Measurements from ENCODE around the gene RPS6KA5. TPM values are rescaled to one million over a fixed set of nuclear protein-coding genes. Genes with fewer than 3 reads are reported as not detected.
"Not testable (repeated sequence)": the region's sequence is repeated elsewhere in the genome, so short reads cannot be mapped to it uniquely, and the experiment has no call there.

Gene RPS6KA5
- total RNA-seq, 8 experiments from 2014 or later = 2.5 to 25.2 (median 5.8) TPM

- in situ Hi-C loops (cut with MboI; ENCODE audit: low pct_unique_long_range_greater_than_20kb in 2 of 9, low sequenced_read_pairs in 9 of 9, unreplicated experiment in 9 of 9) = no loop called here
- H3K4me3 ChIP-seq = no peak overlapping the region
- no peaks in the 10 kb centered on the region for H3K4me1 ChIP-seq (replicated peaks in 1 of 2)
- WGBS, 10 experiments = 80 to 100% (median 80%) methylated on average over 1 of the region's 7 CpGs; no CpG with 5 or more reads in 7 of the 10 experiments
- no peak for ATAC-seq (replicated peaks in 6 of 8)
- H3K27ac ChIP-seq = no peak overlapping the region
These were observed 223.8 kb downstream of the RPS6KA5 start for GRCh38 chr14:90836692-90837063.

GRCh38 chr14:90831821-90832220, 228.6 kb downstream of the RPS6KA5 start:
- WGBS, 10 experiments = 60 to 95% (median 88%) methylated on average over 1 to 7 of the region's 10 CpGs; no CpG with 5 or more reads in 2 of the 10 experiments
- in situ Hi-C loops (cut with MboI; ENCODE audit: low pct_unique_long_range_greater_than_20kb in 2 of 9, low sequenced_read_pairs in 9 of 9, unreplicated experiment in 9 of 9) = no loop called here

GRCh38 chr14:90830931-90831701, 229.3 kb downstream of the RPS6KA5 start:
- Histone ChIP-seq H3K27ac (no peak overlapping the region), H3K4me1 (replicated peaks in 1 of 2) (peaks cover 0 to 5% of the 10 kb centered on the region in 2 donors), H3K4me3 (no peak overlapping the region)
- in situ Hi-C loops (cut with MboI; ENCODE audit: low pct_unique_long_range_greater_than_20kb in 2 of 9, low sequenced_read_pairs in 9 of 9, unreplicated experiment in 9 of 9) = no loop called here
- 73 to 100% (median 93%) methylated on average over 1 to 5 of the region's 26 CpGs; no CpG with 5 or more reads in 6 of the 10 experiments for WGBS, 10 experiments
- ATAC-seq (replicated peaks in 6 of 8) = no peak

More at GRCh38 chr14:90831821-90832220, 228.6 kb downstream of the RPS6KA5 start:
- Histone ChIP-seq H3K4me3 (no peak overlapping the region), H3K27ac (no peak overlapping the region), H3K4me1 (replicated peaks in 1 of 2) (peaks cover 0 to 5% of the 10 kb centered on the region in 2 donors)
- ATAC-seq (replicated peaks in 6 of 8) = no peak

GRCh38 chr14:90829677-90830076, 230.8 kb downstream of the RPS6KA5 start:
- WGBS, 10 experiments = 20 to 100% (median 80%) methylated on average over 1 to 2 of the region's 4 CpGs; no CpG with 5 or more reads in 3 of the 10 experiments
- Histone ChIP-seq H3K4me1 (replicated peaks in 1 of 2) (peaks cover 0 to 5% of the 10 kb centered on the region in 2 donors), H3K4me3 (no peak overlapping the region), H3K27ac (no peak overlapping the region)
- ATAC-seq (replicated peaks in 6 of 8) = no peak
- in situ Hi-C loops (cut with MboI; ENCODE audit: low pct_unique_long_range_greater_than_20kb in 2 of 9, low sequenced_read_pairs in 9 of 9, unreplicated experiment in 9 of 9) = no loop called here

- peaks cover 0 to 5% of the 10 kb centered on the region in 2 donors for H3K4me1 ChIP-seq (replicated peaks in 1 of 2)
- in situ Hi-C loops (cut with MboI; ENCODE audit: low pct_unique_long_range_greater_than_20kb in 2 of 9, low sequenced_read_pairs in 9 of 9, unreplicated experiment in 9 of 9) = no loop called here
- 70 to 98% (median 89%) methylated on average over 2 to 10 of the region's 17 CpGs for WGBS, 10 experiments
- H3K4me3 ChIP-seq = peak overlapping the region in 4 of 5 donors; percentile 22 to 34 (median 33)
- H3K27ac ChIP-seq = no peak overlapping the region
- ATAC-seq (replicated peaks in 6 of 8) = peak in 3 of 8 experiments; percentile 2 to 12 (median 10)
These were observed 231.6 kb downstream of the RPS6KA5 start for GRCh38 chr14:90828642-90829487.

- peak; percentile 99 to 100 (median 100) for ATAC-seq (replicated peaks in 6 of 8)
- Histone ChIP-seq H3K4me1 (replicated peaks in 1 of 2) (peaks cover 0 to 5% of the 10 kb centered on the region in 2 donors), H3K4me3 (peak overlapping the region; percentile 24 to 34 (median 32)), H3K27ac (no peak overlapping the region)
- 0 to 21% (median 8%) methylated on average over 1 to 8 of the region's 42 CpGs; no CpG with 5 or more reads in 4 of the 10 experiments for WGBS, 10 experiments
- in situ Hi-C loops (cut with MboI; ENCODE audit: low pct_unique_long_range_greater_than_20kb in 2 of 9, low sequenced_read_pairs in 9 of 9, unreplicated experiment in 9 of 9) = no loop called here
These were observed 232.4 kb downstream of the RPS6KA5 start for GRCh38 chr14:90827919-90828610.

GRCh38 chr14:90823542-90823941, 236.9 kb downstream of the RPS6KA5 start:
- H3K27ac ChIP-seq; H3K4me1 ChIP-seq (replicated peaks in 1 of 2); ATAC-seq (replicated peaks in 6 of 8); H3K4me3 ChIP-seq; in situ Hi-C loops (cut with MboI; ENCODE audit: low pct_unique_long_range_greater_than_20kb in 2 of 9, low sequenced_read_pairs in 9 of 9, unreplicated experiment in 9 of 9): not testable (repeated sequence)
- 36 to 100% (median 67%) methylated on average over 1 to 4 of the region's 4 CpGs; no CpG with 5 or more reads in 1 of the 10 experiments for WGBS, 10 experiments

- ATAC-seq (replicated peaks in 6 of 8) = peak in 5 of 8 experiments; percentile 35 to 79 (median 61)
- WGBS, 10 experiments = 40 to 75% (median 59%) methylated on average over 2 to 8 of the region's 11 CpGs; no CpG with 5 or more reads in 3 of the 10 experiments
- Histone ChIP-seq H3K27ac (peak overlapping the region in 1 of 2 donors; percentile 55), H3K4me3 (no peak overlapping the region), H3K4me1 (replicated peaks in 1 of 2) (peaks cover 3 to 4% of the 10 kb centered on the region in 2 donors)
- in situ Hi-C loops (cut with MboI; ENCODE audit: low pct_unique_long_range_greater_than_20kb in 2 of 9, low sequenced_read_pairs in 9 of 9, unreplicated experiment in 9 of 9) = no loop called here
These were observed 239.5 kb downstream of the RPS6KA5 start for GRCh38 chr14:90820958-90821357.

- Histone ChIP-seq H3K4me1 (replicated peaks in 1 of 2) (peaks cover 8 to 10% of the 10 kb centered on the region in 2 donors), H3K27ac (no peak overlapping the region), H3K4me3 (no peak overlapping the region)
- ATAC-seq (replicated peaks in 6 of 8) = no peak
- in situ Hi-C loops (cut with MboI; ENCODE audit: low pct_unique_long_range_greater_than_20kb in 2 of 9, low sequenced_read_pairs in 9 of 9, unreplicated experiment in 9 of 9) = no loop called here
- 40 to 100% (median 60%) methylated on average over 1 to 3 of the region's 5 CpGs; no CpG with 5 or more reads in 3 of the 10 experiments for WGBS, 10 experiments
These were observed 240.6 kb downstream of the RPS6KA5 start for GRCh38 chr14:90819734-90820393.

GRCh38 chr14:90818715-90819114, 241.7 kb downstream of the RPS6KA5 start:
- Histone ChIP-seq H3K4me3 (no peak overlapping the region), H3K4me1 (replicated peaks in 1 of 2) (peaks cover 12 to 14% of the 10 kb centered on the region in 2 donors), H3K27ac (no peak overlapping the region)
- in situ Hi-C loops (cut with MboI; ENCODE audit: low pct_unique_long_range_greater_than_20kb in 2 of 9, low sequenced_read_pairs in 9 of 9, unreplicated experiment in 9 of 9) = no loop called here
- WGBS, 10 experiments = 17 to 100% (median 80%) methylated on average over 1 to 3 of the region's 3 CpGs; no CpG with 5 or more reads in 5 of the 10 experiments
- ATAC-seq (replicated peaks in 6 of 8) = no peak

GRCh38 chr14:90816681-90817436, 243.6 kb downstream of the RPS6KA5 start:
- H3K27ac ChIP-seq = no peak overlapping the region
- peak overlapping the region; percentile 87 to 98 (median 90) for H3K4me3 ChIP-seq
- H3K4me1 ChIP-seq (replicated peaks in 1 of 2) = peaks cover 14 to 16% of the 10 kb centered on the region in 2 donors
- peak in 2 of 8 experiments; percentile 12 to 13 for ATAC-seq (replicated peaks in 6 of 8)
- 100% methylated on average over 1 of the region's 16 CpGs; no CpG with 5 or more reads in 9 of the 10 experiments for WGBS, 10 experiments
- in situ Hi-C loops (cut with MboI; ENCODE audit: low pct_unique_long_range_greater_than_20kb in 2 of 9, low sequenced_read_pairs in 9 of 9, unreplicated experiment in 9 of 9) = no loop called here
